Activated CD4-positive, alpha-beta T cell treated with anti-CD3 and anti-CD28 coated beads for 1 hour (primary cell): Measurements from ENCODE around the gene SEMA4D.
"Not testable (repeated sequence)": the region's sequence is repeated elsewhere in the genome, so short reads cannot be mapped to it uniquely, and the experiment has no call there.

ENCODE experiments used
- DNase-seq: peaks from one replicate; pipeline ENCODE4 v3.0.0-alpha.2; 2020

The SEMA4D gene

DNA sequence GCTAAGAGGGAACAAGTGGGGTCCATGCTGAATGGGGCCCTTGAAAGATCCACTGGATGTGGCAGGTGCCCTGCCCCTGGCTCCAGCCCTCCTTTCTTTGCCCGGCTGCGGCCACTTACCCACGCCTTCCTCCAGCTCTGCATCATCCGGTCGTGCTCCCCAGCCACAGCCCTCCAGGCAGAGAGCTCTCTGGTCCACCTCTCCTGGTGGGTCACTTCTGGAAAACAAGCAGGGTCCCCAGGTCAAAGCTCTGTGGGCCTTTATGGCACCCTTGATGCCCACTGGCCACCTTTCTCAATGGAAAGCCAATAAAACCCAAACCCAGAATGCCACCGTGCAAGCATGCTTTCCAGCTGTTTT, 134.6 kb downstream of the SEMA4D start:
- DNase-seq = no peak

DNA sequence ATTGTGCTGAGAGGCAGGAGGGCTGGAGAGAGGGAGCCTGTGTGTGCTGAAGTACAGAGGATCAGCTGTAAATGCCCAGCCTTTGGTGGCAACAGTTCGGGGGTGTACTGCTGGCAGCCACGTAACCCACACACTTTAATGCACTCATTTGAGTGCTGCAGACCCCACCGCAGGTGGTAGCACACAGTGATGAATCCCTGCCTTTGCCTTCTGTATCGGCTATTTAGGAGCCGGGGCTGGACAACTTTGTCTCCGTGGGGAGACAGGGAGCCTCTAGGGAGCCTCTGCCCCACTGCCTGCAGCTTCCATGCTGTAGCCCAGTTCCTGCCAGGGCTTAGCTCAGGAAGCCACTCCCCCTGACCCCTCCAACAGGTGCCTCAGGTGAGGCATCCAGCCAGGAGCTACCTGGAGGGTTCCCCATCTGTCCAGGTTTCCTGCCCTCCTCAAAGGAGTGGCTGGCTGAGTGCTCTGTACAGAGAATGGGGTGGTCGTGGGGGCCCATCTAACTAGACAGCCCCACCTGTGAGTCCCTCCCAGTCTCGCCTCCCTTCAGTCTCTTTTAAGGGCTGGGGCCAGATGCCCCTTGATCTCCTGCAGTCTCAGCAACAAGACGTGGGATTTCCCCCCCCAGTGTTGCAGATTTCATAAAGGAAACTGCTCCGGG, 135.1 kb downstream of the SEMA4D start:
- DNase-seq = peak; percentile 6

DNA sequence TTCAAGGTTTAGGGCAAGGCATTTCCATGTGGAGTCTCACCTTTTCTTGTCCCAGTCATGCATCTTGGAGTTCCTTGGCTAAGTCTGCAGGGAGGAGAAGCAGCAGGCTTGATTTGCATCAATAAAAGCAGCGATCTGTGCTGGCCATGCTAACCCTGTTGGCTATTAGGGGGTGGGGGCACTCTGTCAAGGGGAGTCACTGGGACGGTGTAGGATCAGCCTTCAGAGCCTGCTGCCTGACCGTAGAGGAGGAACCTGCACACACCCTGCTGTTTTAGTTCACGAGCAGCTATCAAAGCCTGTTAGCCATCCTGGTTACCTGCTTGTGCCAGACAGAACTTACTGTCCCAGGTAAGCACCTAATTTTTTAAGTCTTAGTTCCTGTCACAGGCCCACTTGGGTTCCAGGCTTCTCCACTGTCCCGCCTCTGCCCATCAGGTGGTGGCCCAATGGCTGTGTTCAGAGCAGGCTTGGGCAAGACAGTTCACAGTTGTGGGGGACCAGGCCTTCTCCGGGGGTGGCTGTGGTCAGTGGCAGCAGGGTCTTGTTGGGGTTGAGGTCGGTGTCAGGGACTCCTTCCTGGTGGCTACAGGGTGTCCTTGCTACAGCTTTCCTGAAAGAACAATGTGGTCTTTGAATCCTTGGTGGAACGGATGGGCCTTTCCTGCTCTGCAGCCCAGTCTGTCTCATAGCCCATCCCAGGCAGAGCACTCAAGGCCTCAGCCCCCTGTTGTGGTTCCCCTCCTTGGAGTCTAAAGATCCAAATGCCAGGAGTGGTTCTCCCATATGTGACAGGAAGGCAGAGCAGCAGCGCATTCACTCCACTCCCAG, 135.9 kb downstream of the SEMA4D start:
- peak; percentile 7 for DNase-seq

DNA sequence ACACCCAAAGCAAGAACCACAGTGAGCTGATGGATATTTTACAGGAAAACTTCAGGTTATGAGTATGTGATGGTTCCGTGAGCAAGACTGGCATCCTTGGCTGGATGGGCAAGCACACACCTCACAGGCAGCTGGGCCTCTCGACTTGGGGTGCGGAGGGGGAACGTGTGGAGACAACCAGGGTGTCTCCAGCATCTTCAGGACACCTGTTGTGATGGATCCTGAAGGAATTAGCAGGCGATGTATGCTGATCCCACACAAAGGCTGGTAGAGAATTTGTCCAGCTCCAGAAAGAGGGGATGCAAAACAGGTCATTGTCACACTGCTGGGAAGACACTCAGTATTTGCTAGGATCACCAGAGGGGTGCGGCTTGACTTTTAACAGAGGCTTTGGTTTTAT, 136.9 kb downstream of the SEMA4D start:
- no peak for DNase-seq

DNA sequence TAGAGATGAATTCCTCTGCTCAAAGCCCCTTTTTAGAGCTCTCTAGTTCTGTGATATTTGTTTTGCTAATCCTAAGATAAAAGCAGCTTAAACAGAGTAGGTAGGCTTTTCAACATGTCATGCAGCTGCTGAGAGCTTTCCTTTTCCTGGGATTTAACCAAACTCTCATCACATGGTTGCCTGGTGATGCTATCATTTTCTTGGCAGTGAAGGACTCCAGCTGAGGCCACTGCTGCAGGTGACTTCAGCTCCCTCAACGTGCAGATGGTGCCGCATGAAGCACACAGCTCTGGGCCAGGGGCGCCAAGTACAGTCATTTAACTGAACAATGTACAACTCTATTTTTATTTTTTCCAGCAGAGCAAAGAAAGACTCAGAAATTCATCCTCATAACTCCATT, 137.4 kb downstream of the SEMA4D start:
- no peak for DNase-seq

DNA sequence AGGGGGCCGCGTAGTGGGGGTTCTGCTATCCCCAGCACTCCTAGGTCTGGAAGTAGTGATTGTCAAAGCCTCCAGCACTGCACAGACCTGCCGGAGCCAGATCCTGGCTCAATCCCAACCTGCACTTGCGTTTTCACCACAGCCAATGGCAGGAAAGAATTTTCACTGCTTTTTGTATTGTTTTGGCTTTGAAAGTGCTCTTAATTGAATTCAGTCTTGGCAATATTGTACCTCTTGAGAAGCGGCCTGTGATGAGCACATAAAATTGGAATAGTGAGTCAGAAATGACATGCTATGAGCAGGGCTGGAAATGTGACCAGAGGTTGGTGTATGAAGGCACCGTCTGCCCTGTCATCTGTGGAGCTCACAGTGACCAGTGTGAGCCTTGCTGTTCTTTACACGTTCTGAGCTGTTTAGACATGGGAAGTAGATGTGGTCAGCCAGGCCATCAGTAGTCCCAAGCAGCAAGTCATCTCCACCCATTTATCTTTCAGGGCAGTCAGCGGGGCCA, 138.1 kb downstream of the SEMA4D start:
- no peak for DNase-seq

DNA sequence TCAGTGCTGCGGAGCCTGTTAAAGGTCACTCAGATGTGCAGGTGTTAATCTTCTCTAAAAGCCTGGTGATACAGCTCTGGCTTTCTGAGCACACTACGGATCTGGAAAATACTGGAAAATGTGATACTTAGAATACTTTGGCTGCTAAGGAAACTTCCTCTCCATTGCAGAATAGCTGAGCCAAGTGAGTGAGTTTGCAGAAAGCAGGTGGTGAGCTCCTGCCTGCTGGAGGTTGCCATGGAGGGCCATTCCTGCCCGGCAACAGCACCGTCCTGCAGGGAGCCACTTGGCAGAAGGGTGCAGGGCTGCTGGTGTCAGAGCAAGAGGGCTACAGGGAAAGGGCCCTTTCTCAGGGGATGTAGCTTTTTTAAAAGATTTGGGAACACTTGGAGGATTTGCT, 138.9 kb downstream of the SEMA4D start:
- DNase-seq = no peak

DNA sequence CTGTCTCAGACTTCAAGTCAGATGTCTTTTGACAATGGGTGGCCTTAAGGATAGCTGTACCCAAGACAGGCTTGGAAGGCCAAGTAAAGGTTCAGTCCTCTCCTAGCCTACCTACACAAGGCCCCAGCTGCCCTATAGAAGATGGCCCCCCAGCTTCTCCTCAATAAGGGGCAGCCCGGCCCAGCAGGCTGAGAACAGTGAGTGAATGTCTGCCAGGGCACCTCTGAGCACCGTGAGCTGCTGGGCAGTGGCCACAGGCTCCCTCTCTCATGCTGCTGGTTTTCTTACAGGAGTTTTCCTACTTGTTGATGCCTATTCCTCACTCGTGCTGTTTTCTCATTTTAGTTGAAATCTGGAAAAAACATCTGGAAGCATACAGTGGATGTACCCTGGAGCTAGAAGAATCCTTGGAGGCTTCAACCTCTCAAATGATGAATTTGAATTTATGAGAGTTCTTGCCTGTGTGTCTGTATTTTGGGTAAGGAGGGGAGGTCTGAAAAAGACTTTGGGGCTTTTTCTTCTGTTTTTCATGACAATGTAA, 139.5 kb downstream of the SEMA4D start:
- no peak for DNase-seq

DNA sequence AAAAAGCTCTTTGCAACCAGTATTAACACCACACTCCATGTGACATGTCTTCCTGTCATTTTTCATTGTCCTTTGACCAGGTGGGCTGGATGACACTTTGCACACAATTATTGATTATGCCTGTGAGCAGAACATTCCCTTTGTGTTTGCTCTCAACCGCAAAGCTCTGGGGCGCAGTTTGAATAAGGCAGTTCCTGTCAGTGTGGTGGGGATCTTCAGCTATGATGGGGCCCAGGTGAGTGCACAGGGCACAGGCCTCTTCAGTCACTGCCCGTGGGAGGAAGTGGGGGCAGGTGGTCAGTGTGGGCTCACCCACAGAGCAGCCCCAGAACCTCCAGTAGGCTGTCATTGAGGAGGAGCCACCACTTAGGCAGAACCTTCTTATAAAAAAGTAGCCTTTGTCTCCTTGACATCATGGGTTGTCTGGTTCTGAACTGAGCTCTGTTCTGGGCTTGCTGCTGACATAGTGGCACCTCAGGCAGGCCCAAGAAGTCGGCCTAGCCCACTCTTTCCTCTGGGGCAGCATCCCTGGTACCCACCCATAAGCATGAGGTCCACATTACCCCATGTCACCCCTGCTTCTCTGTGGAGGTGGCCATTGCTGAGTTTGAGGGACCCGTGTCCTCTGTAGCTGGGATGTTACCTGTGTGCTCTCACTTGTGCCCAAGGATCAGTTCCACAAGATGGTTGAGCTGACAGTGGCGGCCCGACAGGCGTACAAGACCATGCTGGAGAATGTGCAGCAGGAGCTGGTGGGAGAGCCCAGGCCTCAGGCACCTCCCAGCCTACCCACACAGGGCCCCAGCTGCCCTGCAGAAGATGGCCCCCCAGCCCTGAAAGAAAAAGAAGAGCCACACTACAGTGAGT, 140.3 kb downstream of the SEMA4D start:
- no peak for DNase-seq

DNA sequence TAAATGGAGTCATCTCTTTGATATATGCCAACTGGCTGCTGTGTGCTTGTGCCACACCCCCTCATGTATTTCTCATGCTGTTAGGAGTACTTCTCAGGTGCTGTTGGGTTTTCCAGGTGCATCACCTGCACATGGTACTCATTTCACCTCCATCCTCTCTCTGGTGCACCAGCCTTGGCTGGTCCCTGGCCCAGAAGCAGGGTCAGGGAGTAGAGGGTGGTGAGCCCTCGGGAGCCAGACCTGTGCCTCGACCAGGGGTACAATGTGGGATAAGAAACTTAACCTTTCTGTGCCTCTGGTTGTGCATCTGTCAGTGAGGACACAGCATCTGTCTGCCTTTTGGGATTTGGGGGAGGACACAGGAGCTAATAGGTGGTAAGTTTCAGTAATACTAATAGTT, 141.1 kb downstream of the SEMA4D start:
- no peak for DNase-seq

DNA sequence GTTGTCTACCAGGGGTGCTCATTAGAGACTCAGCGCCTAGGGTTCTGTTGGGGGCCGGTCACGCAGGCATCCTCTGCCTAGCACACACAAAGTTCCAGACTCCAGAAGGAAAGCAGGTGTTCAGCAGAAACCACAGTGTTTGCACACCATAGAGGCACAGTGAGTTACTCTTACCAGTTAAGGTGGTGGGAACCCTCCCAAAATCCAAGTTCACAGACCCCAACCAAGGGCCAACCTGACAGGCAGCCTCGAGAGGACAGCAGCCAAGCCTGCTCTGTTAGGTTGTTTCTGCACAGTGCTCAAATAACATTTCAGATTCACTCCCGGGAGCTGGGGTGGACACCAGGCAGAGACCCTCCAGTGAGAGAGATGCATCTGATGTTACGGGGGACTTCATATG, 143.4 kb downstream of the SEMA4D start:
- no peak for DNase-seq

DNA sequence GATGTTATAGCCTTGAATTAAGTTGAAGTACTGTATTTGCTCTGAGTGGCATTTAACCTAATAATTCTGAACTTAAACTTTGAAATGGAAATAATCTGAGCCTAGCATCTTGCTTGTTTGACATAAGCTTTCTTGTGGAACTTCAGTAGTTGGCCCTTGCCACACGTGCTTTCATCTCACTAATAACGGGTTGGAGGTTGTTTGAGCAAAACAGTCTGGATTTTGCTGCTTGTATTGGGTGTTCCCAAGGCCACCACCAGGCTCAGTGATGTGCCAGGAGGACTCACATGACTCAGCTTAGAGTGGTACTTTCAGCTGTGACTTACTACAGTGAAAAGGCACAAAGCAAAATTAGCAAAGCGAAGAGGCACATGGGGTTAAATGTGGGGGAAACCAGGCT, 143.9 kb downstream of the SEMA4D start:
- DNase-seq = no peak

DNA sequence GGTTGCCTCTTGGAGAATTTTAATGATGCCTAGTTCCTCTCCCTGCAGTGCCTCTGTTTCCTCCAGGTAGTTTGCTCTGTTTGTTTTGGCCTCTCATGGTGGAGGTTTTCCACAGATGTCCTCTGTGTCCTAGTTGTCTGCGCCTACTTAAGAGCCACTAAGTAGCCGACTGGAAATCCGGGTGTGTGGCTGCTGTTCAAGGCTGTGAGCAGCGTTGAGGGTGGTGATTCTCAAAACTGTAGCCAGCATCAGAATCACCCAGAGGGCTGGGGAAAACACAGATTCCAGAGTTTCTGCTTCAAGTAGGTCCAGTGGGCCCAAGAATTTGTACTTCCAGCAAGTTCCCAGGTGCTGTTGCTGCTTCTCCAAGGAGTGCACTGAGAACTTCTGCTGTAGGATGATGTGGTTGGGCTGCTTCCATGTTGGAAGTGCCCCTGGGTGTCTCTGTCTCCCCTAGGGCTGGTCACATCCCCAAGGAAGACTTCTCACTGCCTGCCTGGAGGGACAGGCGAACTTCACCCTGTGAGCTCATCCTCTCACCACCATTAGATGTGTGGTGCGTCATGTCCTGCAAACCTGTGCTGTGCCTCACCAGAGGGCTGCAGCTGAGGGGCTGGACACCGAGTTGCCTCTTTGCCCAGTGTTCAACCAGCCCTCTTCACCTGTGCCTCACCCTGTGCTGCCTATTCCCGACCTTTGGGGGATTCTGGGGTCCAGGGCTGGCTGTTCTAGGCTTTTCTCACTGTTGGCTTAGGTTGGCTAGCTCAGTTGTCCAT, 144.9 kb downstream of the SEMA4D start:
- no peak for DNase-seq

DNA sequence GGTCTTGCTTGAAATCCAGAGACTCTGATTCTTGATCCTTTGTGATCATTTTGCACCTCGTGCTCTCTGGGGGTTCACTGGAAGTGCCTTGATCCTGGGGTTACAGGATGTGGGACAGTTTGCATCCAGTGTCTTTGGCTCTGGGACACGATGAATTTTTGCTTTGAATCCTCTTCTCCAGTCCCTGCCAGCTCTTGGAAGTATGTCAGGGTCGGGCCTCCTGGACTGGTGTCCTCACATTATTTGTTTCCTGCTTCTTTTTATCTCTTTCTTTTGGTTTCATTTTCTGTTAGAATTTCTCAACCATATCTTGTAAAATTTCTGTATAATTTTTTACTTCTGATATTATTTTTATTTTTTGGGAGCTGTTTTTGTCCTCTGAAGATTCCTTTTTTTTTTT, 145.5 kb downstream of the SEMA4D start:
- DNase-seq = no peak

DNA sequence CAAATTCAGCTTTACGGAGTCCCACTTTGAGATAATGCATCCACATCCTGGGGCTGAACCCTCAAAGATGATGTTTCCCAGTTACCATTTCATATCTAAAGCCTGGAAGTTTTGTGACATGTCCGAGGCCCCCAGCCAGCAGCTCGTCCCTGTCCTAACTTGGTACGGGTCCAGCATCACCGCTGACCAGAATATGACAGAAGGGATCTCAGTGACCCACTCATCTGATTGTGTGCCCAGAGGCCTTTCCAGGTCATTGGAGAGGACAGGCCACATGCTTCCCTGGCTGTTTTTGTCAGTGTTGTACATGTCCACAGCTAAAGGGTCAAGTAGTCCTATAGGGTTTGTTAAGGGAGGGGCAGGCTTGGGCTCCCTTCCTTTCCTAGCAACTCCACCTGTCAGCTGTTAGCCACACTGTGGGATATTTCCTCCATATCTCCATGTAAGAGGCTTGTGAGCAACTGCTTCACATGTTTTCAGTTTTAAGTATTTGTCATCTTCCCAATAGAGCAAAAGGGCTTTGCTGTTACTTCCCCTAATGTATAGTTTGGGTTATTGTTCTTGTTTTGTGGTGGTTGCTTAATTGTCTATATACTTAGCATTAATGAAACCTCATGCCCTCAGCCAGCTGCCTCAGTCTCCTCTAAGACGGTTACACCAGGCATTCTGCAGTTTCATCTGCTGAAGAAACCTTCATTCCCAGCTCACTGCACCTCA, 146.2 kb downstream of the SEMA4D start:
- DNase-seq = no peak

DNA sequence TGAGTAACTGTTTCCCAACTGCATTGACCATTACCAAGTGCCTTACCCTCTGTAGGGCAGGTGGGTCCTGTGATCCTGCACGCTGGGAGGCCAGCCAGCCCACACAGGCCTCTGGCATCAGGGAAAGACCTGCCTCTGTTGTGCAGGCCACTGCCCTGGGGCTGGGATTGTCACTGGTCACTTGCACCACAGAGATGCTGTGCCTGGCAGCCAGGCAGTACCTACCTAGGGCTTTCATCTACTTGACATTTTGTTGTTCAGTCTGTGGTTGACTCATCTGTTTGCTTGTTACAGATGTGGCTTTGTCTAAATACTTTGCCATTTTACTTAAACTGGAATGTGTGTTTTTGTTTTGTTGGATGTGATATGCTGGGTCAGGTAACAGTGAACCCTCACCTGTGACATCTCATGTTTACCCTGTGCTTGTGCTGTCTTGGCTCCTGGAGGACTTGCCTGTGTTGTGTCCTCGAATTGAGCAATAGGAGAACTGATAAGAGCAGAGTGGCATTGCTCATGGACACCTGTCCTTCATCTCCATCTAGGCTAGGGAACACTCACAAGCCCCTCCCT, 146.8 kb downstream of the SEMA4D start:
- no peak for DNase-seq

DNA sequence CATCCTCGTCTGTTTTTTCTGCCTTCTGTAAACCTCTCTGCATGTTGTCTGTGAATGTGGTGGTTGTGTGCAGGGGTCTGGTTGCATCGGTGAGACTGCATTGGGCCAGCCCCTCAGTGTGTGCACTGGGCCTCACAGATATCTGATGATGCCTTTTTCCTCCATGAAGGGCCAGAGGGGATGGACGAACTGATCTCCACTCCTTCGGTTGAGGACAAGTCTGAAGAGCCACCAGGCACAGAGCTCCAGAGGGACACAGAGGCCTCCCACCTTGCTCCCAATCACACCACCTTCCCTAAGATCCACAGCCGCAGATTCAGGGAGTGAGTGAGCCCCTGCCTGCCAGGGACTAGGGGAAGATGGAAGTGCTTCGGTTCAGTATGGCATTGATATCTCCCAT, 148.3 kb downstream of the SEMA4D start:
- DNase-seq = no peak

DNA sequence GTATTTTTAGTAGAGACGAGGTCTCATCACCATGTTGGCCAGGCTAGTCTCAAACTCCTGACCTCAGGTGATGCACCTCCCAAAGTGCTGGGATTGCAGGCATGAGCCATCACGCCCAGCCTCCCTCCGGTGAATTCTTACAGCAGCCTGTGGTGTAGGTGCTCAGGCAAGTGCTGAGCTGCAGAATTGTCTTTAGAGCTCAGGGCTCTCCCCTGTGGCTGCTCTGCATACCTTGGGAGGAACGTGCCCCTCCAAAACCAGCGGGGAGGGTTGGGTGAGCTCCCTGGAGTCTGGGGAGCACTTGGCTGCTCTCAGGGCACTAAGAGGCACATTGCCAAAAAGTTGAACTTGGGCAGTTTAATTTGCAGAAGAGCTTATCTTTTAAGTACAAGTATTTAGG, 150.3 kb downstream of the SEMA4D start:
- no peak for DNase-seq

DNA sequence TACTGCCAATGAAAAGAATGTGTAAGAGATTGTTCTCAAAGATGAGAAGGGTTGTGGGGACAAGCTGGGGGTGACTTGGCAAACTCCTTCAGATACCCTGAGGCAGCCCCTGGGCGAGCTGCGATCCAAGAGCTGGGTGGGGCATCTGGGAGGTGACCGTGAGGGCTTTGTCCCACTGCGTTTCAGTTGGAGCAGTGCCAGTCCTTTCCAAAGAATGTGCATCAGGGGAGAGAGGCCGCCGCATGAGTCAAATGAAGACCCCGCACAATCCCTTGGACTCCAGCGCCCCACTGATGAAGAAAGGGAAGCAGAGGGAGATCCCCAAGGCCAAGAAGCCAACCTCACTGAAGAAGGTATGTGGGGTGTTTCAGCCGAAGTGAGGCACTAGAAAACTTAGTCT, 151.2 kb downstream of the SEMA4D start:
- DNase-seq = no peak

DNA sequence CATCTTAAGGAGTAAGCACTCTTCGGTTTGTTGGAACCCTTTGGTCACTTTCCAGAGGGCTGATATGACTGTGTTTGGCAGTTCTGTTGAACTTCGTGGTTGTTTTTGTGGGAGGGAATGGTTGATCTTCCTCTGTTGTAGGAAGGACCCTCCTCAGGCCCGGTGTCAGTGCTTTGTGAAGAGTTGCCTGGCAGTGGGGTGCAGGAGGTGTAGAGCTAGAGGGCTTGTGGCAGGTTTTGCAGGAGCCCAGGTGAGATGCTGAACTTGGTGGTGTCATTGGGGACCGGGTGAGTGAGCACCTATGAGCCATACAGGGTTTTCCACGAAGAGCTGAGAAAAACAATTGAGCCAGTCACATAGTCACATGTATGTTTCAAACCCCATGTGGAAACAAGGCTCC, 152.4 kb downstream of the SEMA4D start:
- DNase-seq = no peak

DNA sequence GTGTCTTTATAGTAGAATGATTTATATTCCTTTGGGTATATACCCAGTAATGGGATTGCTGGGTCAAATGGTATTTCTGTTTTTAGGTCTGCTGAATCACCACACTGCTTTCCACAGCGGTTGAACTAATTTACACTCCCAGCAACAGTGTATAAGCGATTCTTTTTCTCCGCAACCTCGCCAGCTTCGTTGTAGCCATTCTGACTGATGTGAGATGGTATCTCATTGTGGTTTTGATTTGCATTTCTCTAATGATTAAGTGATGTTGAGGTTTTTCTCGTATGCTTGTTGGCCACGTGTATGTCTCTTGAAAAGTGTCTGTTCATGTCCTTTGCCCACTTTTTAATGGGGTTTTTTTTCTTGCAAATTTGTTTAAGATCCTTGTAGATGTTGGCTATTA, 154.1 kb downstream of the SEMA4D start:
- not testable (repeated sequence) for DNase-seq
